A673 (cell line): ENCODE results near the gene ERC1. TPM values are rescaled to one million over a fixed set of nuclear protein-coding genes. Genes with fewer than 3 reads are reported as not detected.

ENCODE experiments used
- BruUV-seq: library from RNA; stranded (reverse); fragments of 400-500 nt; replicated peaks from 2 replicates; lab custom pipeline; 2021; lab: Mats Ljungman, UMichigan
- CTCF ChIA-PET: fragments of 300-600 bp; sonication (Branson Sonifier 250); formaldehyde crosslinking; loops from one replicate; lab custom pipeline; 2022; ENCODE audit warnings: antibody characterized with exemption; lab: Charles Lee
- POLR2A ChIA-PET: fragments of 300-600 bp; sonication (Branson Sonifier 250); formaldehyde crosslinking; loops from one replicate; lab custom pipeline; 2022; ENCODE audit warnings: antibody characterized with exemption; ENCODE audit not compliant: low non-redundant PET; lab: Charles Lee
- DNase-seq: peaks from one replicate; pipeline ENCODE4 v3.0.0-alpha.2; 2015; ENCODE audit warnings: low spot score
- H3K27ac ChIP-seq: fragments of 200-600 bp; sonication (generic); 2 replicates; pipeline ENCODE4 v1.5.1; 2016; ENCODE audit warnings: mixed run types, low read depth, mild to moderate bottlenecking, mixed read lengths, antibody characterized with exemption, low read length; ENCODE audit not compliant: poor library complexity, severe bottlenecking
- H3K27me3 ChIP-seq: fragments of 200-600 bp; sonication (generic); replicated peaks from 2 replicates; pipeline ENCODE4 v1.6.1; 2017; ENCODE audit warnings: mixed run types, low read depth, mild to moderate bottlenecking, mixed read lengths, antibody characterized with exemption, low read length; ENCODE audit not compliant: insufficient read depth, poor library complexity
- H3K36me3 ChIP-seq: fragments of 200-600 bp; sonication (generic); 2 replicates; pipeline ENCODE4 v1.6.1; 2016; ENCODE audit warnings: mixed run types, mild to moderate bottlenecking, mixed read lengths, antibody characterized with exemption, low read length; ENCODE audit not compliant: insufficient read depth, poor library complexity, severe bottlenecking
- H3K4me1 ChIP-seq: fragments of 200-600 bp; sonication (generic); 2 replicates; pipeline ENCODE4 v1.6.1; 2017; ENCODE audit warnings: mixed run types, mild to moderate bottlenecking, mixed read lengths, antibody characterized with exemption, low read length; ENCODE audit not compliant: insufficient read depth, poor library complexity, severe bottlenecking
- H3K4me3 ChIP-seq: fragments of 200-600 bp; sonication (generic); 2 replicates; pipeline ENCODE4 v1.5.1; 2016; ENCODE audit warnings: low read depth, mixed run types, mild to moderate bottlenecking, mixed read lengths, low read length; ENCODE audit not compliant: poor library complexity, severe bottlenecking
- H3K9me3 ChIP-seq: fragments of 200-600 bp; sonication (generic); 2 replicates; pipeline ENCODE4 v1.6.1; 2016; ENCODE audit warnings: mixed run types, low read depth, mild to moderate bottlenecking, mixed read lengths, antibody characterized with exemption, low read length; ENCODE audit not compliant: poor library complexity, severe bottlenecking
- CTCF ChIP-seq: fragments of 300-800, 200-600 bp; sonication (generic); conservative IDR thresholded peaks from 2 replicates; pipeline ENCODE4 v1.5.1; 2017; ENCODE audit warnings: low read depth, mild to moderate bottlenecking, antibody characterized with exemption, low read length, moderate library complexity, mixed read lengths
- EZH2 ChIP-seq: fragments of 200-600 bp; sonication (generic); IDR thresholded peaks from 2 replicates; pipeline ENCODE4 v1.6.1; 2017; ENCODE audit warnings: borderline replicate concordance, low read depth, mild to moderate bottlenecking, mixed read lengths, antibody characterized with exemption, low read length; ENCODE audit not compliant: poor library complexity, severe bottlenecking
- intact Hi-C: fragments of 100-400 bp; cut with micrococcal nuclease; formaldehyde crosslinking; loops from one replicate; pipeline ENCODE4 v1.10.0; 2022; ENCODE audit not compliant: unreplicated experiment
- total RNA-seq: library from RNA; stranded (reverse); gene quantifications from 2 replicates; pipeline ENCODE4 v1.2.3, GENCODE V29; 2021

The ERC1 gene
- total RNA-seq, 1 experiment from 2014 or later = 60.7 TPM

- no TSS peak for BruUV-seq
- no peaks in the 10 kb centered on the region for H3K9me3 ChIP-seq
- no peak overlapping the region for H3K27ac ChIP-seq
- intact Hi-C loops = no loop called here
- no peaks in the 10 kb centered on the region for H3K4me1 ChIP-seq
- POLR2A ChIA-PET = no interaction called here
- no peaks in the 10 kb centered on the region for H3K27me3 ChIP-seq
- no peak overlapping the region for H3K4me3 ChIP-seq
- CTCF ChIA-PET = no interaction called here
- no peaks in the 10 kb centered on the region for H3K36me3 ChIP-seq
- no peak for DNase-seq
- TF ChIP-seq EZH2 = no peak
- no peak for TF ChIP-seq CTCF
These were observed 355.1 kb downstream of the ERC1 start for GRCh38 chr12:1346126-1346525.

- no peak for DNase-seq
- H3K4me1 ChIP-seq = no peaks in the 10 kb centered on the region
- no peak overlapping the region for H3K27ac ChIP-seq
- no peaks in the 10 kb centered on the region for H3K27me3 ChIP-seq
- no peaks in the 10 kb centered on the region for H3K9me3 ChIP-seq
- intact Hi-C loops = no loop called here
- BruUV-seq = no TSS peak
- TF ChIP-seq EZH2 = no peak
- TF ChIP-seq CTCF = no peak
- CTCF ChIA-PET = no interaction called here
- H3K36me3 ChIP-seq = no peaks in the 10 kb centered on the region
- POLR2A ChIA-PET = no interaction called here
- H3K4me3 ChIP-seq = no peak overlapping the region
These were observed 356.3 kb downstream of the ERC1 start for GRCh38 chr12:1347294-1347693.

- no TSS peak for BruUV-seq
- intact Hi-C loops = no loop called here
- Histone ChIP-seq H3K4me3 (no peak overlapping the region), H3K27me3 (no peaks in the 10 kb centered on the region), H3K9me3 (no peaks in the 10 kb centered on the region), H3K4me1 (no peaks in the 10 kb centered on the region), H3K36me3 (no peaks in the 10 kb centered on the region), H3K27ac (no peak overlapping the region)
- CTCF ChIA-PET = no interaction called here
- no peak for DNase-seq
- no peak for TF ChIP-seq EZH2
- no peak for TF ChIP-seq CTCF
- POLR2A ChIA-PET = no interaction called here
These were observed 357.6 kb downstream of the ERC1 start for GRCh38 chr12:1348606-1349005.
